HG02642 (cell line): ENCODE results near the gene ANP32B.
"Not testable (repeated sequence)": the region's sequence is repeated elsewhere in the genome, so short reads cannot be mapped to it uniquely, and the experiment has no call there.

Experiments used
- ATAC-seq: cut with Tn5 transposase; IDR thresholded peaks from one replicate; pipeline ENCODE4 v1.9.1; 2021; ENCODE audit warnings: mild to moderate bottlenecking; ENCODE audit not compliant: unreplicated experiment, poor library complexity

ANP32B gene

DNA sequence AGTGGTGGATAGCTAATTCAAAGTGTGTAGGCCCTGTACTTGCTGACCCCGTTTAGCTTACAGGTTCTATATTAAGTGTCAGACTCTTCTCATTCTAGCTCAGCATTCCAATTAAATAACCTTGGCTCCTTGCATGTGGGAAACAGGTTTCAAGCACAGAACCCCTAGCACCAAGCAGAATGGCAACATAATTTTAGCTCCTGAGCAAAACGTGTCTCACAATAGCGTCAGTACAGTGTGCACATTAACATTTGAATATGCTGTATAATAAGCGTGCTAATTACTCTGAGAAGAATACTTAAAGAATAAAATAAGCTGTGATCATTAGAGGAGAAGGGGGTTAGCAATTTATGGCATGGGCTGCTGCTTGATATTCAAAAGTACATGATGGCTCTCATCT, 21.0 kb upstream of the ANP32B start:
- ATAC-seq = no peak

DNA sequence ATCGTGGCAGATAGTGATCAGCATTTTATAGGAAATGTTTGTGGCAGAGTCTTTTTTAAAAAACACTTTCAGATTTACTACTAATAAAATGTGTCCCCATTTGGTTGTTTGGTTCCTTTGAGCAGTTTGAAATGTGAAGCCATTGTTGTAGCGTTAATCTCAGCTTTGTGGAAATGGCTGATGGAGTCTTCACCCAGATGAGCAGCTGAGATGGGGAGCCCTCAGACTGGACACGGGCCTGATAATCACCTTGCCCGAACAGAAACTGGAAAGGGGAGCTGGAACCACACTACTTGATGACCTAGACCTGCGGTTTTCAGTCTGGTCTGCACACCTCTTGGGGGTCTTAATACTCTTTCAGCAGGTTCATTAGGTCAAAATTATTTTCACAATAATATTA, 20.6 kb upstream of the ANP32B start:
- no peak for ATAC-seq

DNA sequence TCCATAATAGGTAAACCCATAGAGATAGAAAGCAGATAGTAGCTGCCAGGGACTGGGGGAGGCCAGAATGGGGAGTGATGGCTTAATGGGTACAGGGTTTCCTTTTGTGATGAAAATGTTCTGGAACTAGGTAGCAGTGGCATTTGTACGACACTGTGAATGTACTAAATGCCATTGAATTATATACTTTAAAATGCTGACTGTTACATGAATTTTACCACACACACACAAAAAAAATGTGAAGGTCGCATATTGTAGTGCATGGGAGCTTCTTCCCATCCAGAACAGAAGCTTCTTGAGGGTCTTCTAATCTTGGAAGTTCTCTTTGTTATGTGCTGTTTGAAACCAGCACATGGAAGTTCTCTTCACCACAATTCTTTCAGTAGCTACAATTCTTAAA, 19.9 kb upstream of the ANP32B start:
- ATAC-seq = no peak

DNA sequence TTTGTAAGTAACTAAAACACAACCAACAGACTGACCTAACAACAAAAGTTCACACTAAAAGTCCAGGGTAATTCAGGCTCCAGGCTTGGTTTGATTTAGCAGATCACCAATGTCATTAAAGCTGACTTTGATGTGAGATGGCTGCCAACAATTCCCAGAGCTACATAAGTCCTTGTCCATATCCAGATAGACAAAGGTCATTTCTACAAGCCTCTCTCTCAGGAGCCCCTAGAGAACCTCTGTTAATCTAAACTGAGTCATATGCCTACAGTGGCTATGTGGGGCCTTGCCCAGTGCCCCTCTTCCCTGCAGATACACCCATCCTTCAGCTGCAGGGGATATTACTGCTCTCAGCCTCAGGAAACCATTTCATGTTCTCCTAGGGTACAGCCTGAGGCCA, 18.2 kb upstream of the ANP32B start:
- ATAC-seq = no peak

DNA sequence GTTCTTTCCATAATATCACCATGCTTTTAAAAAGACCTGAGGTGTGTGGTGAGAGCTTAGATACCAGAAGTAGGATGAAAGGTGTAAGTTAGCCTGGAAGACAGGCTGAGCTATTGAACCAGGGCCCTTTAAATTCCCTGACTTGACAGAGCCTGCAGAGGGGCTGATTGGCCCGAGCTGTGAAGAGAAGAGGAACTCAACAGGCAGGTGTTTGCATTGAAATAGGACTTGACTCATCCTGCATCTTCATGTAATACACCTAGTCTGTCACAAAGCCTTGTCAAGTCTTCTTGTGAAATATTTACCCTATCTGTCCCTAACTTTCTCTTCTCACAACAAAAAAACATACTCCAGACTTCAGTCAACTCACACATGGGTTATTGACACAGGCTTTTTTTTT, 16.6 kb upstream of the ANP32B start:
- no peak for ATAC-seq

DNA sequence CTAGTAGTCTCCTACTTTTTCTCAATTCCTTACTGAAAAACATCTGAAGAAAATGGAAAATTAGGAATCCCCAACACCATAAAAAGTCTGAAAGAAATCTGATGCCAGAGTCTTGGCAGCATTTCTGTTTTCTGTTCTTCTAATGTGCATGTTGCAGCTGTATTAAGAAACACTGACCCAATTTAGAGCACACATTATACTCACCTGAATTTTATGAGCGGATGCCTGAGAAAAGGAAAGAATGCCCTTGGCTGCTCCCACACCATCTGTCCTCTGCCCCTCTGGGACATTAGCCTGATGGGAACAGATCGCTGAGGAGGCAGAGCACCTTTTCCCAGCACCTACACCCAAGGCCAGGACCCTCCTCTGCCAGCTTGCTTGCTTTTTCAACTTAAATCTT, 14.1 kb upstream of the ANP32B start:
- no peak for ATAC-seq

- ATAC-seq = no peak
These were observed 13.0 kb upstream of the ANP32B start for GRCh38 chr9:97970165-97970564.

GRCh38 chr9:97972753-97973152, 10.4 kb upstream of the ANP32B start:
- no peak for ATAC-seq

DNA sequence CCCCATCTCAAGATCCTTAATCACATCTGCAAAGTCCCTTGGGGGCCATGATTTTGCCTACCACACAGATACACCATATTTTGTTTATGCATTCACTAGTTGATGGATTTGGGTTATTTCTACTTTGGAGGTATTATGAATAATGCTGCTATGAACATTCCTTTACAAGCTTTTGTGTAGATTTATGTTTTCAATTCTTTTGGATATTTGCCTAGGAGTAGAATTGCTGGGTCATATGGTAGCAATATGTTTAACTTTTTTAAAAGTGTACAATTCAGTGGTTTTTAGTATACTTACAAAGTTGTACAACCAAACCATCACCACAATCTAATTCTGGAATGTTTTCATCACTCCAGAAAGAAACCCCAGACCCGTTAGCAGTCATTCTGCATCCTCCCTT, 7.8 kb upstream of the ANP32B start:
- no peak for ATAC-seq

GRCh38 chr9:97976633-97977032, 6.5 kb upstream of the ANP32B start:
- not testable (repeated sequence) for ATAC-seq

GRCh38 chr9:97978371-97979130, 4.6 kb upstream of the ANP32B start:
- no peak for ATAC-seq

GRCh38 chr9:97979788-97980478, 3.2 kb upstream of the ANP32B start:
- ATAC-seq = no peak

- no peak for ATAC-seq
These were observed 2.7 kb upstream of the ANP32B start for GRCh38 chr9:97980479-97980803.

DNA sequence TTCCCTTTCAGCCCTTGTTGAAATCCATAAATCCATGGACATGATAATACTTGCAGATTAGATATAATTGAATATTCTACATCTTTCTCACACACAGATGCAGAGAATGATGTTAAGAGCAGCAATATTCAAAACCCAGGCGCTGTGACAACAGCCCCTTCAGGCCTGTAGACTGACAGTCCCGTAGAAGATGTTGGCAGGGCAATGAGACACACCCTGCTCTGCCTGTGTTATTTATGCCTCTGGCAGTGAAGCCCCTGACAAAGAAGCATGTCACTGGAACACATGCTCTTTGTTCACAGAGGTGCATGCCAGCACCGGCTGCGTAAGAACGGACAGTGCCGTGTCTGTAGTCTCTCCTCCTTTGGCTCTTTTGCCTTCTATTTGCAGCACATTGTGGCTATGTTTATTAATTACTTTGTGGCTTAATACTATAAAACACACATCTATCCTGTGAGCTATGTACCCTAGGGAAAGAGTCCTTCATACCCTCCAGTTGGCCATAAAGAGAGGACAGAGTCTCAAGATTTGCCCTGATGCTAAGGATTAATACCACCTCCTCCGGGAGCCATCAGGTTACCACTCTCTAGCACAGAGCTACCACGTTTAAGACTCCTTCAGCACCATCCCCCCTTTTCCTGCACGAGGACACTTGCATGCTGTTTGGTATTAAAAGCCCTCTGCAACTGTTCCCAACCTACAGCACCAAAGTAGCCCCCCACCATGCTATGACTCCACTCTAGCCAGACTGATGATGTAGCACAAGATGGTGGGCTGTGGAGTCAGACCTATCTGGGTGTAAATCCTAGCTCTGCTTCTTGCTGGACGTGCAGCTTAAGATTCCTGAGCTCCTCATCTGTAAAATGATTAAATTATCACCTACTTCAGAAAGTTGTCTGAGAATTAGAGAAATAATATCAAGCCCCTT, 2.0 kb upstream of the ANP32B start:
- ATAC-seq = no peak

- ATAC-seq = no peak
These were observed 1.1 kb upstream of the ANP32B start for GRCh38 chr9:97981846-97982682.

- peak; percentile 20 for ATAC-seq
These were observed 547 bp downstream of the ANP32B start for GRCh38 chr9:97983589-97984187.

- peak; percentile 40 for ATAC-seq
These were observed 1.3 kb downstream of the ANP32B start for GRCh38 chr9:97984188-97985057.

GRCh38 chr9:97985058-97985861, 2.1 kb downstream of the ANP32B start:
- ATAC-seq = no peak
